SH-SY5Y (cell line): ENCODE data around the gene PPHLN1.

Source experiments
- GATA2 ChIP-seq: IDR thresholded peaks from 2 replicates; pipeline ENCODE4 v1.6.1; 2011; ENCODE audit warnings: mild to moderate bottlenecking, low read depth, low read length
- GATA3 ChIP-seq: IDR thresholded peaks from 2 replicates; pipeline ENCODE4 v1.6.1; 2011; ENCODE audit warnings: low read depth, mild to moderate bottlenecking, low read length, moderate library complexity

DNA sequence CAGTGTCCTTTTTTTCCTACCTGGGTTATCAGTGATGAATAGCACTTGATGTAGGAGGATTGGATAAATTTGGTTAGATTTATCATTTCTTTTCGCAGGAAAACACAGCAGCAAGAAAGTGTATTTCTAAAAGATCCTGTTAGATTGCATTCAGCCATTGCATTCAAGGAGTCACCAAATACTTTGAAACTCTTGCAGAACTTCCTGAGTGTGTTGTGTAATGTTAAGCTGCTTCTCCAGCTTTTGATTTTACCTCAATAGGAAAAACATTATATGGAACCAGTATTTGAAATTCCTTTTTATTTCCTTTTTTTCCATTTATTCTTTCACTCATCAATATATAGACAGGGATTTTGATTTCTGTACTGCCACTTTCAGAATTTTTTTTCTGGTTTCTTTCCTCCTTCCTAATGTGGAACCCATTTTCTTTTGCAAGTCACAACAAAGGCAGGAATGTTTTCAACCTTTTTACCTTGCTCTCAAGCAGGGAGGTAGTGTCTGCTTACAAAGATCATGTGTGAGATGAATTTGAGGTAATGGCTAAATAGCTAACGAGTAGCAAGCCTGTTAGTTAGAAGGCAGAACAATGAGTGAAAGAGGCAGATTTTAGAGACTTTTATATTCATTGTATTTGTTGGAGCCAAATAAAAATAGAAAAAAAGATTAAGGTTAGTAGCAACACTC lies 56.2 kb downstream of the PPHLN1 start:
- TF ChIP-seq GATA3, result no peak
- no peak for TF ChIP-seq GATA2
